Measurements from ENCODE around the gene INA.

The INA gene

DNA sequence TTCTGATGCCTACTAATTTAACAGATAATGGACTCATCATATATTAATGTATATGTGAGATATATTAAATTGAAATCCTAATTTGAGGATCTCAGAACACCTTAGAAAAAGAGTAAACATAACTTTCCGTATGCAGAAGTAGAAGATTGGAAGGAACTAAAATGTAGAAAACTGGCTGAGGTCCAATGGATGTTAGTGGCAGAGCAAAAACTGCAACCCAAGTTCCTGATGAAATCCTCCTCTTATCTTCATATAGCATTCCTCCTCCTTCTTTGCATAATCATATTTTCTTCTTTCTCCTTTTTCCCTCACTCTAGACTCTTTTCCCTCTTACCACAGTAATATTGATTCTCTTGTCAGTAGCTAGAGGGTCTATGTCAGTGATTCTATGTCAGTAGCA is 6.0 kb downstream of the INA start:
- TF ChIP-seq GATA2 (IDR thresholded peaks at IDR 0.05; ENCODE audit: low read depth, low read length) (no peak), GATA3 (IDR thresholded peaks at IDR 0.05; ENCODE audit: low read depth, low read length) (no peak)

DNA sequence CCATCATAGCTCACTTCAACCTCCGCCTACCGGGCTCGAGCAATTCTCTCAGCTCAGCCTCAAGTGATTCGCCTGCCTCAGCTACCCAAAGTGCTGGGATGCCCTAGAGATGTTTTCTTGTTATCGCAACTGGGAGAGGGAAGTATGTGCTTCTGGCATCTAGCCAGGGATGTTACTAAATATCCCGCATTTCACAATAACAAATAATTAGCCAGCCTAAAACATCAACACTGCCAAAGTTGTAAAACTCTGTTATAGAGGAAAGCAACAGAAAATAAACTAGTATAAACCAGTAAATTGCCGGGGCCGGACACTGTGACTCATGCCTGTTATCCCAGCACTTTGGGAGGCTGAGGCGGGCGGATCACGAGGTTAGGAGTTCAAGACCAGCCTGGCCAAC is 7.2 kb downstream of the INA start:
- no peak for TF ChIP-seq GATA3 (IDR thresholded peaks at IDR 0.05; ENCODE audit: low read depth, low read length)
- no peak for TF ChIP-seq GATA2 (IDR thresholded peaks at IDR 0.05; ENCODE audit: low read depth, low read length)

DNA sequence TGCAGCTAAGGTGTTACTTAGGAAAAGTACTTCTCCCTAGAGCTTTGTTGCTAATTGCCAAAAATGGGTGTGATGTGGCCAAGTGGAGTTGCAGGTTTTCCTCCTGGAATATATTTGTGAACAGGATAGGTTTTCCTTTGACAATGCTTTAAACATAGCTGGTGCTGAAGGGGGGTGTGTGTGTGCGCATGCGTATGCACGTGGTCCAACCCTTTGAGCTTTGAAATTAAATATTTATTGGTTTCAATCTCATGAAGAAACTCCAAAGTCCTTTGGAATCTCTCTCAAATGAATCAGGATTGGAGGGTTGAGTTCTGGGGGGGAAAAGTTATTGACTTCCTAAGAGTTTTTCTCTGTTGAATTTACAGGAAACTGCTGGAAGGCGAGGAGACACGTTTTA is 11.1 kb downstream of the INA start:
- no peak for TF ChIP-seq GATA3 (IDR thresholded peaks at IDR 0.05; ENCODE audit: low read depth, low read length)
- no peak for TF ChIP-seq GATA2 (IDR thresholded peaks at IDR 0.05; ENCODE audit: low read depth, low read length)

DNA sequence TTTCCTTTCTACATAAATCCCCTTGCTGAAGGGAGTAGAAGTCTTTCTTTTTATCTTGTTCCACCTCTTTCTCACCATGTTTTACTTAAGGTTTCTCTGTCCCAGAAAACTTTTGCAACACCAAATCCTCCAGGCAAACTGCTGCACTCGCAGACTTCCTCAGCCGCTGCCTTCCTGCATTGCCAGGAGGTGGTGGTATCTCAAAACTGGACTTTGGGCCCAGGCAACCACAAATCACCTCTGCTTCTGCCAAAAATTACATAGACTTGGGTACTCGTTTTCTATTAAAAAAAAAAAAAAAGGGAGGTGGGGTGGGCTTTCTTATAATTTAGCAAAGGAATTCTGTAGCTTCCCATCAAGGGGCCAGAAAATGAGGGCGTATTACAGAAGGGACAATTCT is 14.7 kb downstream of the INA start:
- TF ChIP-seq GATA3 (IDR thresholded peaks at IDR 0.05; ENCODE audit: low read depth, low read length) (no peak), GATA2 (IDR thresholded peaks at IDR 0.05; ENCODE audit: low read depth, low read length) (no peak)

DNA sequence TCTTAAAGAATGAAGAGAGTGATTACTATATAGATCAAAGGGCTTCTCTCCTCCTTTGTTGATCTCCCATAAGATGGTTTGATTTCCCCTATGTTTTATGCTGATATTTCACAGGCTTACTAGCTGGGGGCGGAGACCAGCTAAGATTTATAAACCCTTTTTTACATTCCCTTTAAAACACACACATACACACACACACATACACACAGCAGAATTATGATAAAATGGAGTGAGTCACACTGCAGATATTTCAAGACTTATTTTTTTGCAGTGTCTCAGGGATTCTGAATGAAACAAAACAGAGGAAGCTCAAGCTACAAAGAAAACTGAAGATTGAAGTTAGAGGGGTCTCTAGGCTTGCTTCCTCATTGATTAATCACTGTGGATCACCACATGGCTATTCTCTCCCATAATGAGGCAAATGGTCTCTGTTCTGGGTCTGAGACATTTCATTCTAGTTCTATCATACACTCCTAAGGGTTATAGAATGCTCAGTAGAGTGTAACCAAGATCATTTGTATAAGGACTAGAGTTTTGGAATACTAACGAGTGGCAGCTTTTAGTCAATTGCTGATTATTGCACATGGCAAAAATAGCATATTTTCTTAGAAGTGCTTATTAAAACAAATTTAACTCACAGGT is 18.6 kb downstream of the INA start:
- TF ChIP-seq GATA2 (IDR thresholded peaks at IDR 0.05; ENCODE audit: low read depth, low read length) (no peak), GATA3 (IDR thresholded peaks at IDR 0.05; ENCODE audit: low read depth, low read length) (no peak)

DNA sequence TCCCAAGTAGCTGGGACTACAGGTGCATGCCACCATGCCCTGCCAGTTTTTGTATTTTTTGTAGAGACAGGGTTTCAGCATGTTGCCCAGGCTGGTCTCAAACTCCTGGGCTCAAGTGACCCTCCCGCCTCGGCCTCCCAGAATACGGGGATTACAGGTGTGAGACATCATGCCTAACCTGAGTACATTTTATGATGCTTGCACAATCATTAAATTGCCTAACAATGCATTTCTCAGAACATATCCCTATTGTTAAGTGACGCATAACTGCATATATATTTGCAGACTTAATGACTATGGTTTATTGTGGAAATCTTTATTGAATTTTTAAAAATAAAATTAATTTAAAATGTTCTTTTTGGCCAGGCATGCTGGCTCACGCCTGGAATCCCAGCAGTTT is 30.7 kb downstream of the INA start:
- TF ChIP-seq GATA3 (IDR thresholded peaks at IDR 0.05; ENCODE audit: low read depth, low read length) = no peak
- no peak for TF ChIP-seq GATA2 (IDR thresholded peaks at IDR 0.05; ENCODE audit: low read depth, low read length)

DNA sequence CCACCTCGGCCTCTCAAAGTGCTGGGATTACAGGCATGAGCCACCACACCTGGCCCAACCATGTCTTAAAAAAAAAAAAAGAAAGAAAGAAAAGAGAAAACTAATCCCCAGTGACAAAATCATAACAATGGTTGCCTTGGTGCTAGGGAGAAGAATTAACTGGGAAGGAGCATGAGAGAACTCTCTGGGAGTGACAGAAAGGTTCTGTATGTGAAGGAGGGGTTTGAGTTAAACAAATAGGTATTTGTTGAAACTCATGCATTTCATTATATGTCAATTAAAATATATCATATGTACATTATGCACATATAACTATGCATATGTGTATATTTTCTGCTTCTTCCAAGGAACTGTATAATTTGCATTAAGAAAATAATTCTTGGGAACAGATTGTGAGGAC is 33.3 kb downstream of the INA start:
- TF ChIP-seq GATA3 (IDR thresholded peaks at IDR 0.05; ENCODE audit: low read depth, low read length) (no peak), GATA2 (IDR thresholded peaks at IDR 0.05; ENCODE audit: low read depth, low read length) (no peak)

DNA sequence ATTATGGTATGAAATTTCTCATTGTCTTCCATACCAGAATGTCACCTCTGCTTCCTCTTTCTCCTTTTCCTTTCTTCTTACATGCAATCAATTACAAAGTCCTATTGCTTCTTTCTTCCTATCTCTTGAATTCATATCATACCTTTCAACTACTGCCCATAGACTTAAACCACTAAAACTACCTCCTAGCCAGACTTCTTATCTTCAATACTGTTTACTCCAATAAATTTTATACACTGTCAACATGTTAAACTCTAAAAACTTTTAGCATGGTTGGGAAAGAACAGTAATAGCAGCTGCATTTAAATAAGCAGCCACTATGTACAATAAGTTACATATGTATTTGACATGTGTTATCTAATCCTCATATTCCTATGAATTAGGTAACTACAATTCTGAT is 39.1 kb downstream of the INA start:
- TF ChIP-seq GATA2 (IDR thresholded peaks at IDR 0.05; ENCODE audit: low read depth, low read length) = no peak
- no peak for TF ChIP-seq GATA3 (IDR thresholded peaks at IDR 0.05; ENCODE audit: low read depth, low read length)

DNA sequence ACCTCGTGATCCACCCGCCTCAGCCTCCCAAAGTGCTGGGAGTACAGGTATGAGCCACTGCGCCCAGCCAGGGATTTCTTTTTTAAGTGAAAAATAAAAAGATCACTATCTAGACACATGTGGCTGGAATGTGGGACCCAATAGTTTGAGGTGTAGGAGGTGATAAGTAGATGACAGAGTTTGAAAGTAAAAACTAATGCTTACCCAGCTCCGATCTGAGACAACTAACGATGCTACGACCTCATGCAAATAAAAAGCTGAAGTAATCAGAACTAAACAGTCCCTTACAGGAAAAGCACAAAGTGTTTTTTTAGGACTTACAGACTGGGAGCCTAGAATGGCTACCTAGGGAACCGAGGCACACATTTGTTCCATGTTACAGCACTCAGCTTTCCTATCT is 51.0 kb downstream of the INA start:
- TF ChIP-seq GATA2 (IDR thresholded peaks at IDR 0.05; ENCODE audit: low read depth, low read length) (no peak), GATA3 (IDR thresholded peaks at IDR 0.05; ENCODE audit: low read depth, low read length) (no peak)

DNA sequence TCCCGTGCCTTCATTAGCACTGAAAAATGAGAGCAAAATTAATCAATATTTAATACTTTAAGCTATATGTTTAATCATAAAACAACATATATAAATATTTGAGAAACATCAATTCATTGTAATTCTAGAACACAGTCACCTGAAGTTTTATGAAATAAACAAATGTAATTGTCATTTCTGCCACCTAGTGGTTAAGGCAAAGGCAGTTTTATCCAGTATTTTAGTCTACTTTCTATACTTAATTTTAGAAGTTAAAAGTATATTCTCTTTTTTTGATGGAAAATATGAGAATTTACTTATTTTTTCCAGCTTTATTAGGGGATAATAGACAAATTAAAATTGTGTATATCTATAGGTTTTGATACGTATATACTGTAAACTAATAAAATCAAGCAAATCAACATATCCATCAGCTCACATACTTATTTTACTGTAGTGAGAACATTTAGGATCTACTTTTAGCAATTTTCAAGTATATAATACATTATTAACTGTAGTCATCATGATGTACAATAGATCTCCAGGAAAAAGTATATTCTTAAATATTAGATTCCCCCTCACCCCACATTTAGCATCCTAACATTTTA is 57.1 kb downstream of the INA start:
- TF ChIP-seq GATA3 (IDR thresholded peaks at IDR 0.05; ENCODE audit: low read depth, low read length) (no peak), GATA2 (IDR thresholded peaks at IDR 0.05; ENCODE audit: low read depth, low read length) (no peak)

DNA sequence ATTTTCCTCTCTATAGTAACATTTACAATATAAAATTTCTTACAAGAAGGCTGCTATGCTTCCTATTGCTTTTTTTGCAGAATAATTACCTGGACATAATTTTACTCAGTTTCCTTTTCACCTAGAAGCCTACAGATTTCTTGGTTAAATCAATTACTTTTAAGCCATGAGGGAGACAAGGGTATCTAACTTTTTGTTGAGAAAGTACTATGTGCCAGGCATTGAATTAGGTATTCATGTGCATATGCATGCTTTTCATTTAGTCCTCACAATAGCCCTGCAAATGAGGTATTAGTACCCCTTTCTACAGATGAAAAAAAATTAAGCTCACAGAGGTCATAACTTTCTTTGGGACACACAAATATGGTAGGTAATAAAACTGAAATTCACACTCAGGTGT is 57.6 kb downstream of the INA start:
- TF ChIP-seq GATA2 (IDR thresholded peaks at IDR 0.05; ENCODE audit: low read depth, low read length) (no peak), GATA3 (IDR thresholded peaks at IDR 0.05; ENCODE audit: low read depth, low read length) (no peak)

DNA sequence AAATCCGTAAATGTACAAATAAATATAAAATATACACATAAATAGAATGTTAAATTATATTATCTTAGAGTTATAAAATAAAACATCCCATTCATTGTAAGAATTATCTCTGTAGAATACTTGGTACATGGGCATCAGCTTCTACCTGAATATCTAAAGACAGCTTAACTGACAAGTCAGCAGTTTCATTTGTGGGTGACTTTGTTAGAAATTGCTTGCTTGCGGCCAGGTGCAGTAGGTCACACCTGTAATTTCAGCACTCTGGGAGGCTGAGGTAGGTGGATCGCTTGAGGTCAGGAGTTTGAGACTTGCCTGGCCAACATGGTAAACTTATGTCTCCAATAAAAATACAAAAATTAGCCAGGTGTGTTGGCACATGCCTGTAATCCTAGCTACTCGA is 59.4 kb downstream of the INA start:
- TF ChIP-seq GATA2 (IDR thresholded peaks at IDR 0.05; ENCODE audit: low read depth, low read length) = no peak
- TF ChIP-seq GATA3 (IDR thresholded peaks at IDR 0.05; ENCODE audit: low read depth, low read length) = no peak
